GM13976 (cell line): Measurements from ENCODE around the gene SLC11A2.

Experiments used
- DNase-seq: peaks from one replicate; pipeline ENCODE4 v3.0.0; 2012; ENCODE audit warnings: low spot score
- in situ Hi-C: fragments of 300-500 bp; cut with MboI; formaldehyde crosslinking; loops from one replicate; pipeline ENCODE4 v1.12.0; 2022; ENCODE audit warnings: low sequenced_read_pairs, mixed read lengths, inconsistent platforms; ENCODE audit not compliant: unreplicated experiment
- TF ChIP-seq, protein P1 (sequence below): IDR thresholded peaks from 2 replicates; pipeline ENCODE4 v1.5.1; 2012; ENCODE audit warnings: borderline replicate concordance, mild to moderate bottlenecking; ENCODE audit not compliant: insufficient read depth; ENCODE audit errors: extremely low read depth, missing control alignments, control extremely low read depth

Gene SLC11A2

DNA sequence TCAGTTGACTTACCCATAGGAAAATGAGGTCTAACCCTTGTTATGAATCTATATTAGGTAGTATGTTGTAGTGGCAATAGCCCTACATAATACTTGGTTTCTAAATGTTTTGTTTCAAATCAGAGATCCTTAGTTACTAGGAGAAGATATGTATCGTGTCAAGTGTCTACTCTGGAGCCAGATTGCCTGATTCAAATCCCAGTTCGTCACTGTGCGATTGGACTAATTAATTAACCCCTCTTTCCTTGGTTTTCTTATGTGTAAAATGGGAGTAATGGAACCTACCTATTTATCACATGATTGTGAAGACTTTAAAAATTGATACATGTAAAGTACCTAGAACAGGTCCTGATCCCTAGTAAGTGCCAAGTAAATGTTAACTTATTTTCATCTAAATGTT is 23.3 kb upstream of the SLC11A2 start:
- DNase-seq, result no peak
- TF ChIP-seq, protein P1, sequence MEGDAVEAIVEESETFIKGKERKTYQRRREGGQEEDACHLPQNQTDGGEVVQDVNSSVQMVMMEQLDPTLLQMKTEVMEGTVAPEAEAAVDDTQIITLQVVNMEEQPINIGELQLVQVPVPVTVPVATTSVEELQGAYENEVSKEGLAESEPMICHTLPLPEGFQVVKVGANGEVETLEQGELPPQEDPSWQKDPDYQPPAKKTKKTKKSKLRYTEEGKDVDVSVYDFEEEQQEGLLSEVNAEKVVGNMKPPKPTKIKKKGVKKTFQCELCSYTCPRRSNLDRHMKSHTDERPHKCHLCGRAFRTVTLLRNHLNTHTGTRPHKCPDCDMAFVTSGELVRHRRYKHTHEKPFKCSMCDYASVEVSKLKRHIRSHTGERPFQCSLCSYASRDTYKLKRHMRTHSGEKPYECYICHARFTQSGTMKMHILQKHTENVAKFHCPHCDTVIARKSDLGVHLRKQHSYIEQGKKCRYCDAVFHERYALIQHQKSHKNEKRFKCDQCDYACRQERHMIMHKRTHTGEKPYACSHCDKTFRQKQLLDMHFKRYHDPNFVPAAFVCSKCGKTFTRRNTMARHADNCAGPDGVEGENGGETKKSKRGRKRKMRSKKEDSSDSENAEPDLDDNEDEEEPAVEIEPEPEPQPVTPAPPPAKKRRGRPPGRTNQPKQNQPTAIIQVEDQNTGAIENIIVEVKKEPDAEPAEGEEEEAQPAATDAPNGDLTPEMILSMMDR, result no peak
- in situ Hi-C loops, result loop anchor here (5.0 kb wide), 1 partner anchor 293 kb away; no protein-coding TSS in a partner anchor

DNA sequence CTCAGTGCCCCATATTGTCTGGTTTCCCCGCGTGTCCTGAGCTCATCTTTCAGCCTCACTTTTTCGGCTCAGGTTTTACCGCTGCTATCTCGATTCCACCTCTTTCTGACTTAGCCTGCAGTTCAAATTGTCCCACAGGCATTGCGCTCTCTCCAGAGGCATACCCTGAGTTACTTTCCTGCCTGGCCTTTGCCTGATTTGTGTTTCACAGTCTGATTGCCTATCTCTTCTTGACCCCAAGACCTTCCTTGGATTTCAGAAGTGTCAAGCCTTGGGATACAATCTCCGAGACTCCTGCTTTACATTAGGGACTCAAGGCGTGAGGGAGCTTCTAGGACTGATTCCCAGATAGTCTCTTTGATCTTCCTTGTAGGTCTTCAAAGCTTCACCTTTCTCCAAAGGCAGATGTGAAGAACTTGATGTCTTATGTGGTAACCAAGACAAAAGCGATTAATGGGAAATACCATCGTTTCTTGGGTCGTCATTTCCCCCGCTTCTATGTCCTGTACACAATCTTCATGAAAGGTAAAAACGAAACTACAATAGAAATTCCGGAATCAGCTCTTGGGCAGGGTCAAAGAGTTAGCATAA is 22.6 kb upstream of the SLC11A2 start:
- TF ChIP-seq, protein P1, result no peak
- in situ Hi-C loops, result loop anchor here (5.0 kb wide), 1 partner anchor 294 kb away; no protein-coding TSS in a partner anchor
- no peak for DNase-seq

DNA sequence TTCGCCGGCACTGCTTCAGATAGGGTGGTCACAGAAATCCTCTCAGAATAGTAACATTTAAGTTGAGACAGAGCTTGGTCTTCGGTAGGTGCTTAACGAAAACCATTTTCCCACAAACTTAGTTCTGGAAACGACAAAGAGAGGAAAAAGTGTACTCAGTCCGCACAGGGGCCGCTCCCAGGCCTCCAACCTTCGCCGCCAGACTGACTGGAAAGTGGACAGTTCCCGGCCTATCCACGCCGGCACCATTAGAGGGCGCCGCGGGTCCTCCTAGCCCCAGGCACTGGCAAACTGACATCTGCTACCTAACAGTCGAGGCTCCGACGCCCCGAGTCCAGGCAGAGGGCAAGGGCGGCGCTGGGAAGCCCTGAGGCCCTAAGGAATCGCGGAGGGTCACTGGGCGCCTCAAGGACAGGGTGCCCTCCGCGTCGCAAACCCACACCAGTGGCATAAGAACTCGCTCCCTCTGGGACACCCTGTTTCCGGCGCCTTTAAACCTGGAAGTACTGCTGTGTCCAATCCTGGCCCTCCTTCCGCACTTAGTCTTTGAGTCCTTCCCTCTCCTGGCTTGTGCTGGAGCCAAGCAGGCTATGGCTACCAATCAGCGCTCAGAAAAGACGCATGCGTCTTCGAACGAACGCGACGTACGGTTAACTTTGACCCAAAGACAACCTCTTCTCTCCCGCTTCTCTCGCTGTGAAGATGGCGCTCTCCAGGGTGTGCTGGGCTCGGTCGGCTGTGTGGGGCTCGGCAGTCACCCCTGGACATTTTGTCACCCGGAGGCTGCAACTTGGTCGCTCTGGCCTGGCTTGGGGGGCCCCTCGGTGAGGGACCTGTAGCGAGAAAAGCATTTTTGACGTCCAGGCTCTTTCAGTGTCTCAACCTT is 21.7 kb upstream of the SLC11A2 start, which contains the start of gene LETMD1:
Gene LETMD1, plus strand, starts transcription at position 673 of the 886 bp plus-strand sequence. Its CDS starts 30 bp downstream, at position 703.
- in situ Hi-C loops, result loop anchor here (5.0 kb wide), 1 partner anchor 294 kb away; no protein-coding TSS in a partner anchor
- TF ChIP-seq, protein P1, result peak; percentile 92
- DNase-seq, result peak; percentile 95

DNA sequence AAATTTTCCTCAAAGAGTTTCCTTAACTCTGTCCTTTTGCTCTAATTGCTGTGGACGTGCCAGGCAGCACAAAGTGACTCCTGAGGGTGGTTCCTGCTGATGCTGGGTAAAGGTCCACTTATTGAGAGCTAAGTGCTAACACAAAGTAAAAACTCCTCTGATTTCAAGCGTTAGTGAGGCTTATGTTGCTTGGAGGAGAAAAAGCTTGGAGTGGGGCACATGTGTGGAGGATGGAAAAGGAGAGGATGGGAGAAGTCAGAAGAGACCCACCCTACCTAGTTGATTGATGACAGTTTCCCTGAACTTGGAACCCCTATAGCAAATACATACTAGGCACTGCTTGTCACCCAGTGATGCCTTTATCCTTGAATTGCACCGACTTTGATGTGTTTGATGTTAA is 10.1 kb upstream of the SLC11A2 start:
- in situ Hi-C loops, result no loop called here
- DNase-seq, result no peak
- TF ChIP-seq, protein P1, result no peak

DNA sequence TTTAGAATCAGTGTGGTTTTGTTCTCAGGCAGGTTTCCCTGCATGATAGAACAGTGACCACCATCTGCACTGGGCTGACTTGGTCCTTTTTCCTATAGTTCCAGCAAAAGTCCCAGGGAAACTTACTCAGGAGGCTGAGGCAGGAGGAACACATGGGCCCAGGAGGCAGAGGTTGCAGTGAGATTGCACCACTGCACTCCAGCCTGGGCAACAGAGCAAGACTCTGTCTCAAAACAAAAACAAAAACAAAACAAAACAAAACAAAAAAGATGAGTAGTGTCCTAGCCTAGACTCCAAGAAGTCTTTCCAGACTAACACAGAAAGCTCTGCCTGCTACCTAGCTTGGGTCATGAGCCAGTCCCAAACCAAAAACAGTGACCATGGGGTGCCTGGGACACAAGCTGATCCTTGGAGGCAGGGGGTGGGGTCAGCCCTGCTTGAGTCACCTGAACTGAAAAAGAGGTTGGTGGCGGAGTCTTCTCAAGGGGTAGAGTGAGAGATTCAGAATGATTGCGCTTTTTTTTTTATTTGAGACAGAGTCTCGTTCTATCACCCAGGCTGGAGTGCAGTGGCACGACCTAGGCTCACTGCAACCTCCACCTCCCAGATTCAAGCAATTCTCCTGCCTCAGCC is 7.4 kb upstream of the SLC11A2 start:
- in situ Hi-C loops, result no loop called here
- DNase-seq, result no peak
- TF ChIP-seq, protein P1, result no peak

DNA sequence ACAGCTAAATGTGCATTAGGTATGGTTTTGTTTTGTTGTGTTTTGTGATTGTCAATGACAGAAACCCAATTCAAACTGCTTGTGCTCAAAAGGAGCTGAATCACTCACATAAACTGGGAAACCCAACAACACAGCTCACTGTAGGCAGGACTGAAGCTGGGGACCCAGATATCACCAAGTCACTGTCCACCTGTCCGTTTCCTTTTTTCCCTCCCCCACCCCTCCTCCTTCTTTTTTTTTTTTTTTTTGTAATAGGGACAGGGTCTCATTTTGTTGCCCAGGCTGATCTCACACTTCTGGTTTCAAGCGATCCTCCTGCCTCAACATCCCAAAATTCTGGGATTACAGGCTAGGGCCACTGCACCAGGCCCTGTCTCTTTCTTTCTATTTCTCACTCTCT is 6.9 kb upstream of the SLC11A2 start:
- in situ Hi-C loops, result no loop called here
- DNase-seq, result no peak
- TF ChIP-seq, protein P1, result no peak
